Measurements from ENCODE around the gene POU3F4. TPM values are rescaled to one million over a fixed set of nuclear protein-coding genes. Genes with fewer than 3 reads are reported as not detected.
A peak's percentile ranks its signal among the peaks of the same experiment; 100 is the strongest.

POU3F4 gene
- total RNA-seq (2021; fragmentation: NEBNext Ultra II Directional; extraction: Animal tissue kit (Norgen Biotek cat#: 25700)) (1.1 and 1.4 TPM in 2 replicates), polyA plus RNA-seq (2011; rRNA removed) (1.9 and 2.4 TPM in 2 replicates), polyA minus RNA-seq (2011; rRNA and poly(A)+ RNA removed) (0.73 and 0.83 TPM in 2 replicates)
- polyA plus RNA-seq (2011; cell fraction: cytosol; rRNA removed): 1.2 TPM
- polyA plus RNA-seq (2011; cell fraction: nucleus; rRNA removed): 1.3 TPM
- polyA plus RNA-seq (2012, experiment 1 of 2): 1.1 to 1.4 TPM (median 1.2 TPM) in 4 replicates
- 0.88 TPM for polyA plus RNA-seq (2012, experiment 2 of 2)
- polyA plus RNA-seq (2013, experiment 1 of 2): 0.30 TPM
- 0.33 TPM for polyA plus RNA-seq (2013, experiment 2 of 2)
- polyA minus RNA-seq (2011; cell fraction: cytosol; rRNA and poly(A)+ RNA removed): 0.66 TPM
- 0.70 TPM for polyA minus RNA-seq (2011; cell fraction: nucleus; rRNA and poly(A)+ RNA removed)
- long read RNA-seq, experiment 1, partial matches to known transcripts: 0 of 4 reads
- long read RNA-seq, experiment 1, other reads (novel, unspliced or antisense): 0 of 4 reads
- long read RNA-seq, experiment 2: 0 reads

DNA sequence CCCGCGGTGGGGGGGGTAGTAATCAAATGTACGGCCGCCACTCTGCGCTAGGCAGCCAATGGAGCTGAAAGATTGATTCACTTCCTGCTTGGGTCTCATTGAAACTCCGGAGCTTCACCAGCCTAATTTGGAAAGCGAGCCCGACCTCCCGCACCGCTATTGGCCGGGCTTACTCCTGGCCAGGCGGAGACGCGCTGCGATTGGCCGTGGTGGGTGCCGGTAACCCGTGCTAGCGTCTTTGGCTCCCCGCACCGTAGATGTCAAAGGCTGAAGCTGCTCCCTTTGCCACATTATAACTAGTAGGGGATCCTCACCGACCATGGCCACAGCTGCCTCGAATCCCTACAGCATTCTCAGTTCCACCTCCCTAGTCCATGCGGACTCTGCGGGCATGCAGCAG, at the start of gene POU3F4:
POU3F4 (plus strand) TSS at position 285 of the 400 bp plus-strand sequence; CDS start at position 320, 35 bp downstream.
- Histone ChIP-seq H4K5ac (ENCODE audit: insufficient read length, low read depth, low read length) (no peak within 1 kb of the TSS), H3K56ac (replicated peaks; ENCODE audit: insufficient read length, low read depth, low read length) (no peak within 1 kb of the TSS), H4K91ac (replicated peaks; ENCODE audit: insufficient read length, low read length) (no peak within 1 kb of the TSS), H3K4ac (replicated peaks; ENCODE audit: insufficient read length, low read depth, low read length) (no peak within 1 kb of the TSS), H4K8ac (ENCODE audit: extremely low read depth, insufficient read depth, low read length) (no peak within 1 kb of the TSS), H3K23me2 (ENCODE audit: low read depth, low read length) (peaks cover 10% of the 10 kb centered on the region), H3K79me1 (ENCODE audit: low read depth, low read length) (no peaks in the 10 kb centered on the region), H2BK5ac (ENCODE audit: low read depth, low read length) (no peak within 1 kb of the TSS), H3K9me3 (ENCODE audit: insufficient read depth in 2 of 2, low read depth in 1 of 2, low read length in 1 of 2) (no peaks in the 10 kb centered on the region), H3K36me3 (ENCODE audit: control insufficient read depth in 2 of 4, insufficient read depth in 4 of 4, low read length in 3 of 4) (no peaks in the 10 kb centered on the region), H3K27ac (ENCODE audit: low read depth, low read length) (no peak within 1 kb of the TSS), H3K9ac (replicated peaks in 1 of 4; ENCODE audit: extremely low read depth in 1 of 4, low read depth in 3 of 4, low read length in 3 of 4) (no peak within 1 kb of the TSS; a peak in 1 of 7 replicates), H3K4me2 (ENCODE audit: insufficient read depth in 1 of 2, low read depth in 2 of 2, low read length in 2 of 2) (peak within 1 kb of the TSS; percentile 88 to 89), H3K14ac (ENCODE audit: insufficient read length) (no peak within 1 kb of the TSS), H2AK5ac (ENCODE audit: low read depth, low read length) (no peak within 1 kb of the TSS), H2BK12ac (ENCODE audit: low read depth, low read length) (no peak within 1 kb of the TSS), H2BK20ac (ENCODE audit: low read length) (no peak within 1 kb of the TSS), H3K18ac (ENCODE audit: extremely low read depth, low read length) (no peak within 1 kb of the TSS; the same call in 1 of the 2 replicates), H2AFZ (ENCODE audit: low read length) (peak within 1 kb of the TSS; percentile 22), H3K23ac (ENCODE audit: insufficient read length) (no peak within 1 kb of the TSS), H4K20me1 (replicated peaks in 1 of 2; ENCODE audit: control insufficient read depth in 1 of 2, insufficient read depth in 2 of 2, low read length in 2 of 2) (no peaks in the 10 kb centered on the region), H3K27me3 (replicated peaks in 1 of 4; ENCODE audit: control insufficient read depth in 3 of 4, extremely low read depth in 1 of 4, insufficient read depth in 3 of 4, low read length in 3 of 4) (peaks cover 2 to 50% (median 29%) of the 10 kb centered on the region in 4 experiments), H3K79me2 (ENCODE audit: control insufficient read depth in 1 of 2, insufficient read depth in 2 of 2, low read length in 2 of 2) (no peaks in the 10 kb centered on the region), H2BK120ac (replicated peaks; ENCODE audit: low read depth, low read length) (no peak within 1 kb of the TSS), H3K4me3 (ENCODE audit: extremely low read depth in 1 of 4, insufficient read depth in 2 of 4, low read depth in 3 of 4, low read length in 4 of 4) (peak within 1 kb of the TSS; percentile 49 to 74 (median 58)), H3K4me1 (replicated peaks in 1 of 4; ENCODE audit: control insufficient read depth in 3 of 4, insufficient read depth in 4 of 4, low read length in 3 of 4) (peaks cover 0 to 22% (median 14%) of the 10 kb centered on the region in 4 experiments), H2BK15ac (ENCODE audit: low read length) (no peak within 1 kb of the TSS)
- ChIA-PET CTCF (ENCODE audit: partially characterized antibody) (no interaction called here), POLR2A (ENCODE audit: partially characterized antibody) (no interaction called here)
- peak; percentile 88 for TF ChIP-seq SP1 (IDR thresholded peaks at IDR 0.05; ENCODE audit: low read depth, low read length)
- peak; percentile 32 for TF ChIP-seq SP2 (IDR thresholded peaks at IDR 0.05; ENCODE audit: low read length)
- no peak for TF ChIP-seq RNF2 (IDR thresholded peaks at IDR 0.05; ENCODE audit: borderline replicate concordance, low read depth, low read length, missing control alignments, poor library complexity, severe bottlenecking)
- 0 out of 2 replicates have a peak, but pooled peaks have one; percentile 31 for TF ChIP-seq SRF (IDR thresholded peaks at IDR 0.05; ENCODE audit: low read depth, low read length)
- no peak for TF ChIP-seq SIRT6 (IDR thresholded peaks at IDR 0.05; ENCODE audit: low read length)
- 0 out of 2 replicates have a peak, but pooled peaks have one; percentile 41 for TF ChIP-seq CHD2 (IDR thresholded peaks at IDR 0.05; ENCODE audit: low read length)
- WGBS, 2 experiments (ENCODE audit: extremely low coverage in 1 of 2, insufficient coverage in 1 of 2, insufficient read length in 1 of 2, insufficient replicate concordance in 2 of 2, low coverage in 1 of 2, low lambda C conversion rate in 2 of 2, missing lambda C conversion rate in 1 of 2): 3% methylated on average over 19 of the region's 25 CpGs; no CpG with 5 or more reads in 1 of the 2 experiments
- peak in 1 of 2 experiments; percentile 68 for DNase-seq (ENCODE audit: low read depth in 1 of 2, low spot score in 2 of 2)
- peak; percentile 76 for FAIRE-seq
